Lower leg skin (tissue), 3 donors: ENCODE data around the gene AGTR1.

Experiments
- CTCF ChIP-seq, 3 donors: fragments of 450-650 bp; IDR thresholded peaks; one replicate each; pipeline ENCODE4 v1.5.1; 2016; ENCODE audit warnings: antibody characterized with exemption in 3 of 3, mild to moderate bottlenecking in 3 of 3, moderate library complexity in 2 of 3
- POLR2A ChIP-seq, 2 donors: fragments of 450-650 bp; IDR thresholded peaks; one replicate each; pipeline ENCODE4 v1.6.1; 2016 to 2017; ENCODE audit warnings: antibody characterized with exemption in 2 of 2, mild to moderate bottlenecking in 1 of 2, moderate library complexity in 1 of 2

GRCh38 chr3:148705314-148705713, 7.6 kb downstream of the AGTR1 start:
- TF ChIP-seq CTCF (IDR thresholded peaks at IDR 0.05) (no peak), POLR2A (IDR thresholded peaks at IDR 0.05) (no peak)
